Measurements from ENCODE around the gene GPHN. TPM values are rescaled to one million over a fixed set of nuclear protein-coding genes. Genes with fewer than 3 reads are reported as not detected.

The GPHN gene
- total and polyA plus RNA-seq, 2 of the 8 experiments (the other 6 are each of a cell fraction or from before 2014, with no cell fraction given) = 6.0 to 16.0 TPM

GRCh38 chr14:67188326-67188725, 680.4 kb downstream of the GPHN start:
- no peak overlapping the region for H4K91ac ChIP-seq (replicated peaks; ENCODE audit: insufficient read length, low read length)
- 94% methylated on average over 4 of the region's 4 CpGs; no CpG with 5 or more reads in 1 of the 2 experiments for WGBS, 2 experiments (ENCODE audit: extremely low coverage in 1 of 2, insufficient coverage in 1 of 2, insufficient read length in 1 of 2, insufficient replicate concordance in 2 of 2, low coverage in 1 of 2, low lambda C conversion rate in 2 of 2, missing lambda C conversion rate in 1 of 2)
- POLR2A ChIA-PET (ENCODE audit: partially characterized antibody) = no interaction called here

More at GRCh38 chr14:67188326-67188725, 680.4 kb downstream of the GPHN start:
- Histone ChIP-seq H3K27ac (ENCODE audit: low read depth, low read length) (no peak overlapping the region), H3K9me3 (ENCODE audit: insufficient read depth in 2 of 2, low read depth in 1 of 2, low read length in 1 of 2) (no peaks in the 10 kb centered on the region), H3K18ac (ENCODE audit: extremely low read depth, low read length) (no peak overlapping the region), H3K4me3 (ENCODE audit: extremely low read depth in 1 of 4, insufficient read depth in 2 of 4, low read depth in 3 of 4, low read length in 4 of 4) (no peak overlapping the region), H3K4ac (replicated peaks; ENCODE audit: insufficient read length, low read depth, low read length) (no peak overlapping the region), H4K8ac (ENCODE audit: extremely low read depth, insufficient read depth, low read length) (no peak overlapping the region), H3K4me2 (ENCODE audit: insufficient read depth in 1 of 2, low read depth in 2 of 2, low read length in 2 of 2) (no peak overlapping the region), H3K4me1 (replicated peaks in 1 of 4; ENCODE audit: control insufficient read depth in 3 of 4, insufficient read depth in 4 of 4, low read length in 3 of 4) (no peaks in the 10 kb centered on the region), H2BK120ac (replicated peaks; ENCODE audit: low read depth, low read length) (no peak overlapping the region), H2BK20ac (ENCODE audit: low read length) (no peak overlapping the region), H2AK5ac (ENCODE audit: low read depth, low read length) (no peak overlapping the region), H2BK5ac (ENCODE audit: low read depth, low read length) (no peak overlapping the region), H2AFZ (ENCODE audit: low read length) (no peak overlapping the region), H3K79me1 (ENCODE audit: low read depth, low read length) (no peaks in the 10 kb centered on the region), H3K23me2 (ENCODE audit: low read depth, low read length) (no peaks in the 10 kb centered on the region), H3K9ac (replicated peaks in 1 of 4; ENCODE audit: extremely low read depth in 1 of 4, low read depth in 3 of 4, low read length in 3 of 4) (no peak overlapping the region), H3K23ac (ENCODE audit: insufficient read length) (no peak overlapping the region), H3K27me3 (replicated peaks in 1 of 4; ENCODE audit: control insufficient read depth in 3 of 4, extremely low read depth in 1 of 4, insufficient read depth in 3 of 4, low read length in 3 of 4) (no peaks in the 10 kb centered on the region), H4K5ac (ENCODE audit: insufficient read length, low read depth, low read length) (no peak overlapping the region), H3K36me3 (ENCODE audit: control insufficient read depth in 2 of 4, insufficient read depth in 4 of 4, low read length in 3 of 4) (no peaks in the 10 kb centered on the region), H3K56ac (replicated peaks; ENCODE audit: insufficient read length, low read depth, low read length) (no peak overlapping the region), H2BK15ac (ENCODE audit: low read length) (no peak overlapping the region), H3K14ac (ENCODE audit: insufficient read length) (no peak overlapping the region), H4K20me1 (replicated peaks in 1 of 2; ENCODE audit: control insufficient read depth in 1 of 2, insufficient read depth in 2 of 2, low read length in 2 of 2) (no peaks in the 10 kb centered on the region), H3K79me2 (ENCODE audit: control insufficient read depth in 1 of 2, insufficient read depth in 2 of 2, low read length in 2 of 2) (no peaks in the 10 kb centered on the region), H2BK12ac (ENCODE audit: low read depth, low read length) (no peak overlapping the region)
- DNase-seq (ENCODE audit: low read depth in 1 of 2, low spot score in 2 of 2) (no peak), FAIRE-seq (no peak)
- CTCF ChIA-PET (ENCODE audit: partially characterized antibody) = interaction anchor here (1.4 kb wide), 1 partner anchor 148 kb away, joined by 3 read pairs; no protein-coding TSS in a partner anchor
- TF ChIP-seq KDM1A (IDR thresholded peaks at IDR 0.05; ENCODE audit: borderline replicate concordance, low read length) (no peak), ZNF274 (IDR thresholded peaks at IDR 0.05; ENCODE audit: borderline replicate concordance, extremely low read depth, low read length) (no peak), PHF8 (conservative IDR thresholded peaks at IDR 0.05; ENCODE audit: low read depth, low read length) (no peak), TAF7 (optimal IDR thresholded peaks at IDR 0.05; ENCODE audit: borderline replicate concordance, low read depth, low read length) (no peak), JUND (IDR thresholded peaks at IDR 0.05; ENCODE audit: low read length) (no peak), MAFK (IDR thresholded peaks at IDR 0.05; ENCODE audit: low read depth, low read length) (no peak), RXRA (IDR thresholded peaks at IDR 0.05; ENCODE audit: insufficient read depth, low read depth, low read length) (no peak)
- TF ChIP-seq, protein P1, sequence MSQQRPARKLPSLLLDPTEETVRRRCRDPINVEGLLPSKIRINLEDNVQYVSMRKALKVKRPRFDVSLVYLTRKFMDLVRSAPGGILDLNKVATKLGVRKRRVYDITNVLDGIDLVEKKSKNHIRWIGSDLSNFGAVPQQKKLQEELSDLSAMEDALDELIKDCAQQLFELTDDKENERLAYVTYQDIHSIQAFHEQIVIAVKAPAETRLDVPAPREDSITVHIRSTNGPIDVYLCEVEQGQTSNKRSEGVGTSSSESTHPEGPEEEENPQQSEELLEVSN (IDR thresholded peaks at IDR 0.05) = no peak

All from H1 (cell line).